Measurements from ENCODE around the gene LTBP1. TPM values are rescaled to one million over a fixed set of nuclear protein-coding genes. Genes with fewer than 3 reads are reported as not detected.
"Not testable (repeated sequence)": the region's sequence is repeated elsewhere in the genome, so short reads cannot be mapped to it uniquely, and the experiment has no call there.

The LTBP1 gene
- total RNA-seq, 1 experiment from 2014 or later = 12.5 TPM

DNA sequence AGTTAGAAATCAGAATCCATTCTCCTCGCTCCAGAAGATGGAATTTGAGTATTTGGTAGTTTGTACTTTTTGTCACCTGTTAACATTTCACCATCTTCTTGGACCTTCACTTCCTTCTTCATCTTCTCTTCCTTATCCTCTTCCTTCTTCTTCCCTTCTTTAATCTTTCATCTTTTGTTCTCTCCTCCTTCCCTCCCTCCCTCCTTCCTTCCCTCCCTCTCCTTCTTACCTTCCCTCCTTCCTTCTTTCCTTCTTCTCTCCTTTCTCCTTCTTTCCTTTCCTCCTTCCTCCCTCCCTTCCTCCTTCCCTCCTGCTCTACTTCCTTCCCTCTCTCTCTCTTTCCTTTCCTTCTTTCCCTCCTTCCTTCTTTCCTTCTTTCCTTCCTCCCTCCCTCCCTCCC, 31.1 kb upstream of the LTBP1 start:
- Histone ChIP-seq H3K9me3 (ENCODE audit: control insufficient read depth, insufficient read depth, low read depth, low read length) (no peaks in the 10 kb centered on the region), H3K4me3 (ENCODE audit: low read depth in 2 of 2, low read length in 2 of 2) (no peak overlapping the region), H3K27ac (ENCODE audit: low read length) (no peak overlapping the region), H3K27me3 (ENCODE audit: control insufficient read depth, insufficient read depth, low read length) (peaks cover 12% of the 10 kb centered on the region), H3K4me1 (ENCODE audit: control insufficient read depth, insufficient read depth, low read length) (no peaks in the 10 kb centered on the region), H3K36me3 (ENCODE audit: control insufficient read depth, insufficient read depth, low read length) (no peaks in the 10 kb centered on the region)
- BruUV-seq (replicated peaks) = no TSS peak
- no peak for ATAC-seq
- DNase-seq (ENCODE audit: low read depth, low spot score) = no peak
- intact Hi-C loops (cut with micrococcal nuclease; ENCODE audit: unreplicated experiment) (no loop called here), in situ Hi-C loops (cut with HindIII; ENCODE audit: low pct_unique_long_range_greater_than_20kb, low sequenced_read_pairs) (no loop called here)
- TF ChIP-seq, protein P1, sequence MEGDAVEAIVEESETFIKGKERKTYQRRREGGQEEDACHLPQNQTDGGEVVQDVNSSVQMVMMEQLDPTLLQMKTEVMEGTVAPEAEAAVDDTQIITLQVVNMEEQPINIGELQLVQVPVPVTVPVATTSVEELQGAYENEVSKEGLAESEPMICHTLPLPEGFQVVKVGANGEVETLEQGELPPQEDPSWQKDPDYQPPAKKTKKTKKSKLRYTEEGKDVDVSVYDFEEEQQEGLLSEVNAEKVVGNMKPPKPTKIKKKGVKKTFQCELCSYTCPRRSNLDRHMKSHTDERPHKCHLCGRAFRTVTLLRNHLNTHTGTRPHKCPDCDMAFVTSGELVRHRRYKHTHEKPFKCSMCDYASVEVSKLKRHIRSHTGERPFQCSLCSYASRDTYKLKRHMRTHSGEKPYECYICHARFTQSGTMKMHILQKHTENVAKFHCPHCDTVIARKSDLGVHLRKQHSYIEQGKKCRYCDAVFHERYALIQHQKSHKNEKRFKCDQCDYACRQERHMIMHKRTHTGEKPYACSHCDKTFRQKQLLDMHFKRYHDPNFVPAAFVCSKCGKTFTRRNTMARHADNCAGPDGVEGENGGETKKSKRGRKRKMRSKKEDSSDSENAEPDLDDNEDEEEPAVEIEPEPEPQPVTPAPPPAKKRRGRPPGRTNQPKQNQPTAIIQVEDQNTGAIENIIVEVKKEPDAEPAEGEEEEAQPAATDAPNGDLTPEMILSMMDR (IDR thresholded peaks at IDR 0.05) = no peak
- TF ChIP-seq, protein P2, sequence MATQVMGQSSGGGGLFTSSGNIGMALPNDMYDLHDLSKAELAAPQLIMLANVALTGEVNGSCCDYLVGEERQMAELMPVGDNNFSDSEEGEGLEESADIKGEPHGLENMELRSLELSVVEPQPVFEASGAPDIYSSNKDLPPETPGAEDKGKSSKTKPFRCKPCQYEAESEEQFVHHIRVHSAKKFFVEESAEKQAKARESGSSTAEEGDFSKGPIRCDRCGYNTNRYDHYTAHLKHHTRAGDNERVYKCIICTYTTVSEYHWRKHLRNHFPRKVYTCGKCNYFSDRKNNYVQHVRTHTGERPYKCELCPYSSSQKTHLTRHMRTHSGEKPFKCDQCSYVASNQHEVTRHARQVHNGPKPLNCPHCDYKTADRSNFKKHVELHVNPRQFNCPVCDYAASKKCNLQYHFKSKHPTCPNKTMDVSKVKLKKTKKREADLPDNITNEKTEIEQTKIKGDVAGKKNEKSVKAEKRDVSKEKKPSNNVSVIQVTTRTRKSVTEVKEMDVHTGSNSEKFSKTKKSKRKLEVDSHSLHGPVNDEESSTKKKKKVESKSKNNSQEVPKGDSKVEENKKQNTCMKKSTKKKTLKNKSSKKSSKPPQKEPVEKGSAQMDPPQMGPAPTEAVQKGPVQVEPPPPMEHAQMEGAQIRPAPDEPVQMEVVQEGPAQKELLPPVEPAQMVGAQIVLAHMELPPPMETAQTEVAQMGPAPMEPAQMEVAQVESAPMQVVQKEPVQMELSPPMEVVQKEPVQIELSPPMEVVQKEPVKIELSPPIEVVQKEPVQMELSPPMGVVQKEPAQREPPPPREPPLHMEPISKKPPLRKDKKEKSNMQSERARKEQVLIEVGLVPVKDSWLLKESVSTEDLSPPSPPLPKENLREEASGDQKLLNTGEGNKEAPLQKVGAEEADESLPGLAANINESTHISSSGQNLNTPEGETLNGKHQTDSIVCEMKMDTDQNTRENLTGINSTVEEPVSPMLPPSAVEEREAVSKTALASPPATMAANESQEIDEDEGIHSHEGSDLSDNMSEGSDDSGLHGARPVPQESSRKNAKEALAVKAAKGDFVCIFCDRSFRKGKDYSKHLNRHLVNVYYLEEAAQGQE (IDR thresholded peaks at IDR 0.05; ENCODE audit: insufficient read depth in 1 of 2, low read depth in 2 of 2, low read length in 1 of 2) = no peak
- TF ChIP-seq SIN3A (IDR thresholded peaks at IDR 0.05; ENCODE audit: borderline replicate concordance, insufficient read depth, low read depth, low read length) (no peak), POLR2AphosphoS5 (IDR thresholded peaks at IDR 0.05; ENCODE audit: low read depth, low read length) (no peak), TCF7L2 (IDR thresholded peaks at IDR 0.05; ENCODE audit: low read depth, low read length) (no peak)
- ChIA-PET POLR2A (no interaction called here), CTCF (no interaction called here)

DNA sequence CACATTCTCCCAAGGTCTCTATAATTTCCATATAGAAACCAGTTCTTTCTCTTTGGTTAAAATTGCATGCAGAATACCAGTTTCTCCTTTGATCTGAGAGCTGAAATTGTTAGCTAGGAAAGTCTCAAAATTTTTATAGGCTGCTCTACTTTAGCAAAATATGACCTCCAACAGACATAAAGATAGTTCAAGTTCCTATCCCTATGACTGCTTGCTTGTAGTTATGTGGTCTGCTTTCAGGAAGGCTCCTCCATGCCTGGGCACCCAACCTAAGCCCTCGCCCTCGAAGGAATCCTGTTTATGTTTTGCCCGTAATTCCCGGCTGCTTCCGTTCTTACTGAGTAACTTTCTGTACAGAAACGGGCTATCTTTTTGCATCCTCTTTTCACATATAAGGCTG, 28.0 kb upstream of the LTBP1 start:
- ATAC-seq (no peak), DNase-seq (ENCODE audit: low read depth, low spot score) (no peak)
- intact Hi-C loops (cut with micrococcal nuclease; ENCODE audit: unreplicated experiment) = no loop called here
- H3K27ac ChIP-seq (ENCODE audit: low read length) = no peak overlapping the region
- no TSS peak for BruUV-seq (replicated peaks)
- ChIA-PET POLR2A (no interaction called here), CTCF (no interaction called here)
- TF ChIP-seq, protein P1 (IDR thresholded peaks at IDR 0.05) = no peak
- TF ChIP-seq, protein P2 (IDR thresholded peaks at IDR 0.05; ENCODE audit: insufficient read depth in 1 of 2, low read depth in 2 of 2, low read length in 1 of 2) = no peak
- TF ChIP-seq SIN3A (IDR thresholded peaks at IDR 0.05; ENCODE audit: borderline replicate concordance, insufficient read depth, low read depth, low read length) (no peak), TCF7L2 (IDR thresholded peaks at IDR 0.05; ENCODE audit: low read depth, low read length) (no peak), POLR2AphosphoS5 (IDR thresholded peaks at IDR 0.05; ENCODE audit: low read depth, low read length) (no peak)
- no peaks in the 10 kb centered on the region for H3K36me3 ChIP-seq (ENCODE audit: control insufficient read depth, insufficient read depth, low read length)
- H3K4me1 ChIP-seq (ENCODE audit: control insufficient read depth, insufficient read depth, low read length) = no peaks in the 10 kb centered on the region
- no peaks in the 10 kb centered on the region for H3K9me3 ChIP-seq (ENCODE audit: control insufficient read depth, insufficient read depth, low read depth, low read length)
- no peak overlapping the region for H3K4me3 ChIP-seq (ENCODE audit: low read depth in 2 of 2, low read length in 2 of 2)
- in situ Hi-C loops (cut with HindIII; ENCODE audit: low pct_unique_long_range_greater_than_20kb, low sequenced_read_pairs) = no loop called here
- H3K27me3 ChIP-seq (ENCODE audit: control insufficient read depth, insufficient read depth, low read length) = peaks cover 12% of the 10 kb centered on the region

DNA sequence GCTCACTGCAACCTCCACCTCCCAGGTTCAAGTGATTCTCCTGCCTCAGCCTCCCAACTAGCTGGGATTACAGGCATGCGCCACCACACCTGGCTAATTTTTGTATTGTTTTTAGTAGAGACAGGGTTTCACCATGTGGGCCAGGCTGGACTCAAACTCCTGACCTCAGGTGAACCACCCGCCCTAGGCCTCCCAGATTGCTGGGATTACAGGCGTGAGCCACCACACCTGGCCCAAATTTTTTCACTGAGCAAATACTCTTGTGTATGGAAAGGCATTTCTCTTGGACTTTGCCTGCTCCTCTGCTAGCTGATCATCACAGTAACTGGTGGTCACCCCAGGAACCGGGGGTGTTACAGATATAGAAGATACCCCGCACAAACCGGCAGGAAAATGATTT, 26.9 kb upstream of the LTBP1 start:
- H3K4me1 ChIP-seq (ENCODE audit: control insufficient read depth, insufficient read depth, low read length); intact Hi-C loops (cut with micrococcal nuclease; ENCODE audit: unreplicated experiment); POLR2A ChIA-PET; CTCF ChIA-PET; H3K9me3 ChIP-seq (ENCODE audit: control insufficient read depth, insufficient read depth, low read depth, low read length); H3K27ac ChIP-seq (ENCODE audit: low read length); ATAC-seq; H3K27me3 ChIP-seq (ENCODE audit: control insufficient read depth, insufficient read depth, low read length); in situ Hi-C loops (cut with HindIII; ENCODE audit: low pct_unique_long_range_greater_than_20kb, low sequenced_read_pairs); DNase-seq (ENCODE audit: low read depth, low spot score); BruUV-seq (replicated peaks); H3K4me3 ChIP-seq (ENCODE audit: low read depth in 2 of 2, low read length in 2 of 2); H3K36me3 ChIP-seq (ENCODE audit: control insufficient read depth, insufficient read depth, low read length): not testable (repeated sequence)

DNA sequence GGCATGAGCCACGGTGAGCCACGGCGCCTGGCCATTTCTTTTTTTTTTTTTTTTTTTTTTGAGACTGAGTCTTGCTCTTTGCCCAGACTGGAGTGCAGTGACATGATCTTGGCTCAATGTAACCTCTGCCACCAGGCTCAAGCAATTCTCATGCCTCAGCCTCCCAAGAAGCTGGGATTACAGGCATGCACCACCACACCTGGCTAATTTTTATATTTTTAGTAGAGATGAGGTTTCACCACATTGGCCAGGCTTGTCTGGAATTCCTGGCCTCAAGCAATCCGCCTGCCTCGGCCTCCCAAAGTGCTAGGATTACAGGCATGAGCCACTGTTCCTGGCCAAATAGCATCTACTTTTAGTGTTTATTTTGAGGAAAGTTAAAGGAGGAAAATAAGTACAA, 25.3 kb upstream of the LTBP1 start:
- CTCF ChIA-PET; H3K4me3 ChIP-seq (ENCODE audit: low read depth in 2 of 2, low read length in 2 of 2); H3K27ac ChIP-seq (ENCODE audit: low read length); POLR2A ChIA-PET; ATAC-seq; H3K9me3 ChIP-seq (ENCODE audit: control insufficient read depth, insufficient read depth, low read depth, low read length); intact Hi-C loops (cut with micrococcal nuclease; ENCODE audit: unreplicated experiment); H3K4me1 ChIP-seq (ENCODE audit: control insufficient read depth, insufficient read depth, low read length); H3K36me3 ChIP-seq (ENCODE audit: control insufficient read depth, insufficient read depth, low read length); in situ Hi-C loops (cut with HindIII; ENCODE audit: low pct_unique_long_range_greater_than_20kb, low sequenced_read_pairs); H3K27me3 ChIP-seq (ENCODE audit: control insufficient read depth, insufficient read depth, low read length); BruUV-seq (replicated peaks); DNase-seq (ENCODE audit: low read depth, low spot score): not testable (repeated sequence)

Data from Panc1 (cell line).